Renal pelvis (tissue), 4 donors: ENCODE results near the gene PTH. TPM values are rescaled to one million over a fixed set of nuclear protein-coding genes. Genes with fewer than 3 reads are reported as not detected.

ENCODE experiments used
- DNase-seq: peaks from one replicate; pipeline ENCODE4 v3.0.0-alpha.2; 2013
- polyA plus RNA-seq, 3 donors: library from polyadenylated mRNA; unstranded; fragments of 120-200 nt; gene quantifications; one replicate each; pipeline ENCODE4 v1.2.1, GENCODE V29; 2013; ENCODE audit not compliant: insufficient read length in 3 of 3

PTH gene
- polyA plus RNA-seq, 3 donors, result not detected

DNA sequence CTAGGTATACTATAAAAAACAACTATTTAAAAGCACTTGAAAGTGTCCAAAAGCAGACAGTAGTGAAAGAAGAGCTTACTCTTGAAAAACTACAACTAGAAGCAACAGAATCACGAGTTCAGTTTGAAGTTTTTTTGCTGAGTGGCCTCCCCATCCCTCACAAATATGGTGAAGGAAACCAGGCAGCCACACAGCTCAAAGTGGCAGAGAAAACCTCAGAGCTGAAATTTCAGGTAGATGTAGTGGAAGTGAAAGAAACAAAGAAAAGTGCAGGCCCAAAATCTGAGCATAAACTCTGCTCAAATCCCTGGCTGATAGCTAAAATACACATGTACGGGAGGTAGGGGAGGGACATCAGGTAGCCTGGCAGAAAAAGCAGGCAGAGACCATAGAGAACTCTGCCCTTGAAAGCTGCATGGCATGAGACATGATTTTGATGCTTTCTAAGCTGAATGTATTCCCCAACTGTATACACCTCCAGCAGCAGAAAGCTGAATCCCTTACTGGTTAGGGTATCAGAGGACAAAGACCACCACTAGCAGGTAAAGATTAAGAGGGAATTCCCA is 44.9 kb downstream of the PTH start:
- DNase-seq, result no peak

DNA sequence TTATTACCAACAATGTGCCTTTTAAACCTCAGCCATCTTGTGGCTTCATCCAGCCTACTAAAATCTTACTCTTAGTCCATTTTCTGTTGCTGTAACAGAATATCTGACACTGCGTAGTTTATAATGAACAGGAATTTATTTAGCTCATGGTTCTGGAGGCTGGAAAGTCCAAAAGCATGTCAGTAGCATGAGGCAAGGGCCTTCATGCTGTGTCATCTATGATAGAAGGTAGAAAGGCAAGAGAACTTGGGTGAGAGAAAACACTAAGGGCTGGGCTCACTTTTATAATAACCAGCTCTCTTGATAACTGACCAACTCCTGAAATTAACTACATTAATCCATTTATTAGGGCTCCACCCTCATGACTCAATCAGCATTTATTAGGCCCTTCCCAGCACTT is 46.3 kb downstream of the PTH start:
- no peak for DNase-seq

- no peak for DNase-seq
Observed at GRCh38 chr11:13448876-13449275, 46.9 kb downstream of the PTH start.

GRCh38 chr11:13446444-13446843 is 49.4 kb downstream of the PTH start:
- no peak for DNase-seq

- no peak for DNase-seq
Observed at GRCh38 chr11:13445588-13445987, 50.2 kb downstream of the PTH start.

Other genes with a start within 250 kb of the PTH start
- gene BMAL1, start 218.2 kb downstream of the PTH start, polyA plus RNA-seq, result 10 to 100 TPM in 2 of 3 donors, 1 to 10 TPM in 1; 8.1 to 14.1 (median 12.7) TPM
- 10 to 100 TPM; 27.0 to 31.7 (median 31.6) TPM for gene BTBD10, start 32.8 kb downstream of the PTH start, polyA plus RNA-seq
- gene FAR1, start 172.7 kb upstream of the PTH start, polyA plus RNA-seq, result 10 to 100 TPM; 64.3 to 78.5 (median 71.3) TPM